ENCODE measurements around the gene MSMB.
A peak's percentile ranks its signal among the peaks of the same experiment; 100 is the strongest.

MSMB gene

GRCh38 chr10:46022978-46023702 is 22.9 kb downstream of the MSMB start (continued):
- TF ChIP-seq, protein P1, sequence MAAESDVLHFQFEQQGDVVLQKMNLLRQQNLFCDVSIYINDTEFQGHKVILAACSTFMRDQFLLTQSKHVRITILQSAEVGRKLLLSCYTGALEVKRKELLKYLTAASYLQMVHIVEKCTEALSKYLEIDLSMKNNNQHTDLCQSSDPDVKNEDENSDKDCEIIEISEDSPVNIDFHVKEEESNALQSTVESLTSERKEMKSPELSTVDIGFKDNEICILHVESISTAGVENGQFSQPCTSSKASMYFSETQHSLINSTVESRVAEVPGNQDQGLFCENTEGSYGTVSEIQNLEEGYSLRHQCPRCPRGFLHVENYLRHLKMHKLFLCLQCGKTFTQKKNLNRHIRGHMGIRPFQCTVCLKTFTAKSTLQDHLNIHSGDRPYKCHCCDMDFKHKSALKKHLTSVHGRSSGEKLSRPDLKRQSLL (tag by site-specific recombination; IDR thresholded peaks at IDR 0.05) = 0 out of 2 replicates have a peak, but pooled peaks have one; percentile 4
- peak; percentile 49 for TF ChIP-seq PRDM10 (tag by site-specific recombination; IDR thresholded peaks at IDR 0.05)
- peak; percentile 94 for TF ChIP-seq ZIC2 (tag by site-specific recombination; IDR thresholded peaks at IDR 0.05)
- peak; percentile 83 for TF ChIP-seq KLF1 (tag by site-specific recombination; IDR thresholded peaks at IDR 0.05)
- TF ChIP-seq ZXDB (tag by site-specific recombination; IDR thresholded peaks at IDR 0.05) = peak; percentile 80; the same call in 1 of the 2 replicates
- TF ChIP-seq ZBTB48 (tag by site-specific recombination; IDR thresholded peaks at IDR 0.05) = peak; percentile 94
- TF ChIP-seq, protein P2, sequence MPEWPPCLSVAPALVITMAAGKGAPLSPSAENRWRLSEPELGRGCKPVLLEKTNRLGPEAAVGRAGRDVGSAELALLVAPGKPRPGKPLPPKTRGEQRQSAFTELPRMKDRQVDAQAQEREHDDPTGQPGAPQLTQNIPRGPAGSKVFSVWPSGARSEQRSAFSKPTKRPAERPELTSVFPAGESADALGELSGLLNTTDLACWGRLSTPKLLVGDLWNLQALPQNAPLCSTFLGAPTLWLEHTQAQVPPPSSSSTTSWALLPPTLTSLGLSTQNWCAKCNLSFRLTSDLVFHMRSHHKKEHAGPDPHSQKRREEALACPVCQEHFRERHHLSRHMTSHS (tag by site-specific recombination; IDR thresholded peaks at IDR 0.05) = no peak
- TF ChIP-seq BCL11B (tag by site-specific recombination; IDR thresholded peaks at IDR 0.05; ENCODE audit: low read depth) = peak; percentile 54; the same call in 1 of the 2 replicates
- peak; percentile 80 for TF ChIP-seq ZNF600 (tag by site-specific recombination; IDR thresholded peaks at IDR 0.05)
- TF ChIP-seq, protein P3, sequence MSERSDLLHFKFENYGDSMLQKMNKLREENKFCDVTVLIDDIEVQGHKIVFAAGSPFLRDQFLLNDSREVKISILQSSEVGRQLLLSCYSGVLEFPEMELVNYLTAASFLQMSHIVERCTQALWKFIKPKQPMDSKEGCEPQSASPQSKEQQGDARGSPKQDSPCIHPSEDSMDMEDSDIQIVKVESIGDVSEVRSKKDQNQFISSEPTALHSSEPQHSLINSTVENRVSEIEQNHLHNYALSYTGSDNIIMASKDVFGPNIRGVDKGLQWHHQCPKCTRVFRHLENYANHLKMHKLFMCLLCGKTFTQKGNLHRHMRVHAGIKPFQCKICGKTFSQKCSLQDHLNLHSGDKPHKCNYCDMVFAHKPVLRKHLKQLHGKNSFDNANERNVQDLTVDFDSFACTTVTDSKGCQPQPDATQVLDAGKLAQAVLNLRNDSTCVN (tag by site-specific recombination; optimal IDR thresholded peaks at IDR 0.05) = peak; percentile 56
- TF ChIP-seq ZNF629 (tag by site-specific recombination; IDR thresholded peaks at IDR 0.05) = peak; percentile 54
- TF ChIP-seq ZBTB49 (tag by site-specific recombination; IDR thresholded peaks at IDR 0.05; ENCODE audit: low read depth) = no peak
- TF ChIP-seq GFI1B (tag by site-specific recombination; IDR thresholded peaks at IDR 0.05) = no peak; the same call in 1 of the 2 replicates
- peak; percentile 78; the same call in 1 of the 2 replicates for TF ChIP-seq ZEB2 (tag by site-specific recombination; IDR thresholded peaks at IDR 0.05)
- TF ChIP-seq ZNF114 (tag by site-specific recombination; IDR thresholded peaks at IDR 0.05) = no peak
- TF ChIP-seq KLF9 (tag by site-specific recombination; IDR thresholded peaks at IDR 0.05; ENCODE audit: low read depth) = peak; percentile 72
- TF ChIP-seq ZNF266 (tag by site-specific recombination; IDR thresholded peaks at IDR 0.05; ENCODE audit: low read depth) = no peak
- peak; percentile 71 for TF ChIP-seq ZBTB17 (tag by site-specific recombination; IDR thresholded peaks at IDR 0.05)
- peak; percentile 81; the same call in 1 of the 2 replicates for TF ChIP-seq ZBTB20 (tag by site-specific recombination; IDR thresholded peaks at IDR 0.05)
- TF ChIP-seq SCRT2 (tag by site-specific recombination; IDR thresholded peaks at IDR 0.05) = 0 out of 2 replicates have a peak, but pooled peaks have one; percentile 34
- TF ChIP-seq SP7 (tag by site-specific recombination; IDR thresholded peaks at IDR 0.05) = peak; percentile 74
